Panc1 (cell line): ENCODE measurements around the gene NFATC2. TPM values are rescaled to one million over a fixed set of nuclear protein-coding genes. Genes with fewer than 3 reads are reported as not detected.

ENCODE experiments used
- ATAC-seq: fragments of 200-7000 bp; cut with Tn5 transposase; 2 replicates; pipeline ENCODE4 v1.9.1; 2020; ENCODE audit warnings: mild to moderate bottlenecking, moderate library complexity
- BruUV-seq: library from RNA; stranded (reverse); fragments of 400-500 nt; replicated peaks from 2 replicates; lab custom pipeline; 2021; lab: Mats Ljungman, UMichigan
- CTCF ChIA-PET: fragments of 300-600 bp; sonication (Branson Sonifier 250); formaldehyde crosslinking; loops from one replicate; lab custom pipeline; 2022; ENCODE audit warnings: antibody characterized with exemption; lab: Charles Lee
- POLR2A ChIA-PET: fragments of 300-600 bp; sonication (Branson Sonifier 250); formaldehyde crosslinking; loops from one replicate; lab custom pipeline; 2022; ENCODE audit warnings: antibody characterized with exemption; lab: Charles Lee
- DNase-seq: peaks from one replicate; pipeline ENCODE4 v3.0.0-alpha.2; 2010; ENCODE audit warnings: low read depth, low spot score
- H3K27ac ChIP-seq: 2 replicates; pipeline ENCODE4 v1.5.1; 2011; ENCODE audit warnings: mild to moderate bottlenecking, low read length, inconsistent platforms
- H3K27me3 ChIP-seq: fragments of 200-500 bp; sonication (Bioruptor generic); 2 replicates; pipeline ENCODE4 v1.6.0; 2014; ENCODE audit warnings: low read length, inconsistent platforms; ENCODE audit not compliant: control insufficient read depth, insufficient read depth
- H3K36me3 ChIP-seq: fragments of 200-500 bp; sonication (Bioruptor generic); 2 replicates; pipeline ENCODE4 v1.5.1; 2014; ENCODE audit warnings: inconsistent platforms, mild to moderate bottlenecking, low read length, moderate library complexity; ENCODE audit not compliant: control insufficient read depth, insufficient read depth
- H3K4me1 ChIP-seq: 2 replicates; pipeline ENCODE4 v1.5.1; 2011; ENCODE audit warnings: inconsistent platforms, mild to moderate bottlenecking, low read length, moderate library complexity; ENCODE audit not compliant: control insufficient read depth, insufficient read depth
- H3K4me3 ChIP-seq, 2 experiments: 2 replicates each; pipeline ENCODE4 v1.5.1; 2011 to 2012; ENCODE audit warnings: low read depth in 2 of 2, low read length in 2 of 2, mild to moderate bottlenecking in 2 of 2, inconsistent platforms in 1 of 2, moderate library complexity in 1 of 2
- H3K9me3 ChIP-seq: fragments of 200-500 bp; sonication (Bioruptor generic); 2 replicates; pipeline ENCODE4 v1.5.1; 2014; ENCODE audit warnings: low read depth, mild to moderate bottlenecking, inconsistent platforms, low read length, moderate library complexity; ENCODE audit not compliant: control insufficient read depth, insufficient read depth
- CTCF ChIP-seq: fragments of 450-650 bp; IDR thresholded peaks from 2 replicates; pipeline ENCODE4 v1.5.1; 2017; ENCODE audit warnings: mild to moderate bottlenecking
- POLR2AphosphoS5 ChIP-seq: IDR thresholded peaks from 2 replicates; pipeline ENCODE4 v1.6.1; 2012; ENCODE audit warnings: mild to moderate bottlenecking, low read depth, low read length, moderate library complexity
- REST ChIP-seq, 2 experiments: IDR thresholded peaks; 2 replicates each; pipeline ENCODE4 v1.6.1; 2011 to 2012; ENCODE audit warnings: low read depth in 2 of 2, control low read depth in 1 of 2, low read length in 1 of 2, mild to moderate bottlenecking in 1 of 2, moderate library complexity in 1 of 2; ENCODE audit not compliant: insufficient read depth in 1 of 2
- SIN3A ChIP-seq: IDR thresholded peaks from 2 replicates; pipeline ENCODE4 v1.6.1; 2012; ENCODE audit warnings: low read depth, mild to moderate bottlenecking, low read length, moderate library complexity, borderline replicate concordance; ENCODE audit not compliant: insufficient read depth
- TCF7L2 ChIP-seq: IDR thresholded peaks from 2 replicates; pipeline ENCODE4 v1.6.1; 2011; ENCODE audit warnings: mild to moderate bottlenecking, low read depth, low read length, inconsistent platforms
- in situ Hi-C: cut with HindIII; loops from 2 replicates; pipeline ENCODE4 v1.10.0; 2016; ENCODE audit warnings: low sequenced_read_pairs, low pct_unique_long_range_greater_than_20kb
- intact Hi-C: fragments of 100-400 bp; cut with micrococcal nuclease; formaldehyde crosslinking; loops from one replicate; pipeline ENCODE4 v1.10.0; 2022; ENCODE audit not compliant: unreplicated experiment
- total RNA-seq: library from RNA; stranded (reverse); gene quantifications from one replicate; pipeline ENCODE4 v1.2.1, GENCODE V29; 2021; ENCODE audit not compliant: unreplicated experiment

The NFATC2 gene
- total RNA-seq, 1 experiment from 2014 or later: 10.6 TPM

DNA sequence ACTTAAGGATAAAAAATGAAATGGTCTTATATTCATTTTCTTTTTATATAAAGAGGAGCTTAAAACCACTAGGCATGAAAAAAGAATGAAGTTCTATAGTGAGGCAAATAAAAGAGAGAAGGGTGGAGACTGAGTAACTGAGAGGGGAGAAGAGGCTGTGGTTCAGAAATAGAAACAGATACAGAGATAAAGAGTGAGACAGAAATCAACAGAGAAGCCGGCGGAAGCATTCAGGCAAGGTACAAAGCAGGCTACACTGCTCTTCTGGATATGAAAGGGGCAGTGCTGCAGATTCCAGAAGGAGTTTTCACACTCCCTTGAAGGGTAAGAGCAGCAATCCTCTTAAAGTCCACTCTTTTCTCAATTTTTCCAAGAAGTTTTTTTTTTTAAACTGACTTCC, 29.9 kb downstream of the NFATC2 start:
- intact Hi-C loops: no loop called here

GRCh38 chr20:51511861-51512619, 30.5 kb downstream of the NFATC2 start:
- TF ChIP-seq REST (IDR thresholded peaks at IDR 0.05; ENCODE audit: insufficient read depth in 1 of 2, low read depth in 2 of 2, low read length in 1 of 2): no peak
- no peak for TF ChIP-seq POLR2AphosphoS5
- TF ChIP-seq TCF7L2: no peak
- no peak for TF ChIP-seq CTCF
- TF ChIP-seq SIN3A: no peak
- BruUV-seq: no TSS peak
- CTCF ChIA-PET: no interaction called here

More for the DNA sequence above, 29.9 kb downstream of the NFATC2 start:
- no peak for TF ChIP-seq TCF7L2
- TF ChIP-seq POLR2AphosphoS5: no peak
- no peak for TF ChIP-seq REST (IDR thresholded peaks at IDR 0.05; ENCODE audit: insufficient read depth in 1 of 2, low read depth in 2 of 2, low read length in 1 of 2)
- TF ChIP-seq SIN3A: no peak
- TF ChIP-seq CTCF: no peak
- H3K36me3 ChIP-seq: no peaks in the 10 kb centered on the region
- POLR2A ChIA-PET: no interaction called here
- H3K4me1 ChIP-seq: peaks cover 11% of the 10 kb centered on the region; the same call in 1 of the 2 replicates
- no peaks in the 10 kb centered on the region for H3K9me3 ChIP-seq
- CTCF ChIA-PET: interaction anchor here (0.5 kb wide), 1 partner anchor 28 kb away, joined by 10 read pairs; no protein-coding TSS in a partner anchor
- no peak for DNase-seq
- in situ Hi-C loops: no loop called here
- no peak for ATAC-seq
- no peak overlapping the region for H3K27ac ChIP-seq
- BruUV-seq: no TSS peak
- H3K4me3 ChIP-seq: no peak overlapping the region
- H3K27me3 ChIP-seq: no peaks in the 10 kb centered on the region

More at GRCh38 chr20:51511861-51512619, 30.5 kb downstream of the NFATC2 start:
- in situ Hi-C loops (no loop called here), intact Hi-C loops (no loop called here)
- H3K4me3 ChIP-seq: no peak overlapping the region
- no peak for DNase-seq
- H3K27me3 ChIP-seq: no peaks in the 10 kb centered on the region
- no peak for ATAC-seq
- peaks cover 17% of the 10 kb centered on the region; the same call in 1 of the 2 replicates for H3K4me1 ChIP-seq
- POLR2A ChIA-PET: no interaction called here
- H3K27ac ChIP-seq: no peak overlapping the region; the same call in 1 of the 2 replicates
- H3K36me3 ChIP-seq: no peaks in the 10 kb centered on the region
- no peaks in the 10 kb centered on the region for H3K9me3 ChIP-seq
